Muscle of leg (tissue), 11 donors: ENCODE results near the gene ZCCHC10. TPM values are rescaled to one million over a fixed set of nuclear protein-coding genes. Genes with fewer than 3 reads are reported as not detected.
"Not testable (repeated sequence)": the region's sequence is repeated elsewhere in the genome, so short reads cannot be mapped to it uniquely, and the experiment has no call there.

Experiments
- DNase-seq: peaks from one replicate; pipeline ENCODE4 v3.0.0; 2013
- H3K27ac ChIP-seq: one replicate; pipeline ENCODE4 v1.5.1; 2013; ENCODE audit warnings: mild to moderate bottlenecking, low read length, control low read depth
- H3K27me3 ChIP-seq: one replicate; pipeline ENCODE4 v1.6.1; 2013; ENCODE audit warnings: low read length; ENCODE audit not compliant: control insufficient read depth, insufficient read depth
- H3K36me3 ChIP-seq: one replicate; pipeline ENCODE4 v1.6.1; 2013; ENCODE audit warnings: low read length; ENCODE audit not compliant: control insufficient read depth, insufficient read depth
- H3K4me1 ChIP-seq: one replicate; pipeline ENCODE4 v1.6.1; 2013; ENCODE audit warnings: low read length; ENCODE audit not compliant: control insufficient read depth, insufficient read depth
- H3K4me3 ChIP-seq: one replicate; pipeline ENCODE4 v1.5.1; 2013; ENCODE audit warnings: low read length, control low read depth
- H3K9me3 ChIP-seq: replicated peaks from 2 replicates; pipeline ENCODE4 v1.6.1; 2013; ENCODE audit warnings: low read depth, low read length; ENCODE audit not compliant: control insufficient read depth
- WGBS: methylation state at CpG from one replicate; pipeline ENCODE4 v1.1.5; 2013; ENCODE audit warnings: missing lambda C conversion rate; ENCODE audit not compliant: insufficient coverage; 5-methylcytosine and 5-hydroxymethylcytosine counted together
- polyA plus RNA-seq, 8 donors: library from polyadenylated mRNA; unstranded; fragments of 120-200 nt; gene quantifications; one replicate each; pipeline versions ENCODE4 v1.2.1 to v1.2.3, GENCODE V29; 2013; ENCODE audit warnings: inconsistent platforms in 1 of 8, low replicate concordance in 1 of 8; ENCODE audit not compliant: insufficient read length in 8 of 8, insufficient read depth in 1 of 8
- total RNA-seq: library from RNA; stranded (reverse); fragments of 120-200 nt; gene quantifications from one replicate; pipeline ENCODE4 v1.2.4, GENCODE V29; 2013

Gene ZCCHC10
- total and polyA plus RNA-seq, 9 donors, result 11.6 to 28.0 (median 22.6) TPM

GRCh38 chr5:133026664-133027153 lies 360 bp upstream of the ZCCHC10 start:
- DNase-seq, result no peak
- Histone ChIP-seq H3K27ac (peak overlapping the region; percentile 72), H3K4me3 (peak overlapping the region; percentile 41), H3K9me3 (no peaks in the 10 kb centered on the region), H3K36me3 (peaks cover 3% of the 10 kb centered on the region), H3K4me1 (peaks cover 7% of the 10 kb centered on the region), H3K27me3 (no peaks in the 10 kb centered on the region)
- WGBS, result 0% methylated on average over 10 of the region's 15 CpGs

GRCh38 chr5:133019471-133019870 lies 6.9 kb downstream of the ZCCHC10 start:
- H3K9me3 ChIP-seq, H3K27me3 ChIP-seq, H3K27ac ChIP-seq, DNase-seq, H3K4me1 ChIP-seq, H3K4me3 ChIP-seq: not testable (repeated sequence)
- WGBS, result 100% methylated on average over 2 of the region's 7 CpGs
- peaks cover 21% of the 10 kb centered on the region for H3K36me3 ChIP-seq

GRCh38 chr5:133017964-133018363 lies 8.4 kb downstream of the ZCCHC10 start:
- H3K4me3 ChIP-seq, result no peak overlapping the region
- H3K36me3 ChIP-seq, result peaks cover 21% of the 10 kb centered on the region
- no peak for DNase-seq
- 100% methylated on average over 3 of the region's 4 CpGs for WGBS
- no peaks in the 10 kb centered on the region for H3K9me3 ChIP-seq
- H3K4me1 ChIP-seq, result no peaks in the 10 kb centered on the region
- no peak overlapping the region for H3K27ac ChIP-seq
- H3K27me3 ChIP-seq, result no peaks in the 10 kb centered on the region

DNA sequence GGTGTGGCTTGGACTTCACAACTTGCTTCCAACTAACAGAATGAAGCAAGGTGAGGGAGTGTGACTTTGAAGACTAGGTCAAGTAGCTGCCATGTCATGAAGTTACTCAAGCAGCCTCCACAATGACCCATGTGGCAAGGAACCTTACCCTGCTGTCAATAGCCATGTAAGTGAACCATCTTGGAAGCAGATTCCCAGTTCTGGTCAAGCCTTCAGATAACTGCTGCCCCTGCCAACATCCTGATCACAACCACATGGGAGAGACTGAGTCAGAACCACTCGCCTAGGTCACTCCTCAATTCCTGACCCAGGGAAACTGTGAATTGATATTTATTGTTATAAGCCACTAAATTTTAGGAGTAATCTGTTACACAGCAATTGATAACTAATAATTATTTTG lies 10.9 kb downstream of the ZCCHC10 start:
- Histone ChIP-seq H3K4me1 (no peaks in the 10 kb centered on the region), H3K36me3 (peaks cover 18% of the 10 kb centered on the region), H3K9me3 (no peaks in the 10 kb centered on the region), H3K27me3 (no peaks in the 10 kb centered on the region), H3K4me3 (no peak overlapping the region), H3K27ac (no peak overlapping the region)
- no peak for DNase-seq
- no CpG with 5 or more reads among the region's 1 CpG for WGBS

DNA sequence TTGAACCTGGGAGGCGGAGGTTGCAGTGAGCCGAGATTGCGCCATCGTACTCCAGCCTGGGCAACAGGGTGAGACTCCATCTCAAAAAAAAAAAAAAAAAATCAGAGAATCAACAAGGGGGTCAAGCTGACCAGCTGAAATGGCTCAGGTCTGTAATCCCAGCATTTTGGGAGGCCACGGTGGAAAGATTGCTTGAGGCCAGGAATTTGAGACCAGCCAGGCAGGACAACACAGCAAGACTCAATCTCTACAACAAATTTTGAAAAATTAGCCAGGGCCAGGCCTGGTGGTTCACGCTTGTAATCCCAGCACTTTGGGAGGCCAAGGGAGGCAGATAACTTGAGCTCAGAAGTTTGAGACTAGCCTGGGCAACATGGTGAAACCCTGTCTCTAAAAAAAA lies 17.9 kb downstream of the ZCCHC10 start:
- H3K36me3 ChIP-seq, H3K27ac ChIP-seq, H3K4me3 ChIP-seq, H3K27me3 ChIP-seq, H3K4me1 ChIP-seq, H3K9me3 ChIP-seq, DNase-seq: not testable (repeated sequence)
- WGBS, result 86% methylated on average over 1 of the region's 6 CpGs

- peaks cover 11% of the 10 kb centered on the region for H3K36me3 ChIP-seq
- WGBS, result no CpG with 5 or more reads among the region's 1 CpG
- H3K4me1 ChIP-seq, result no peaks in the 10 kb centered on the region
- DNase-seq, result no peak
- H3K9me3 ChIP-seq, result no peaks in the 10 kb centered on the region
- no peak overlapping the region for H3K27ac ChIP-seq
- no peak overlapping the region for H3K4me3 ChIP-seq
- H3K27me3 ChIP-seq, result no peaks in the 10 kb centered on the region
Measured at GRCh38 chr5:133006653-133007052, 19.7 kb downstream of the ZCCHC10 start.

DNA sequence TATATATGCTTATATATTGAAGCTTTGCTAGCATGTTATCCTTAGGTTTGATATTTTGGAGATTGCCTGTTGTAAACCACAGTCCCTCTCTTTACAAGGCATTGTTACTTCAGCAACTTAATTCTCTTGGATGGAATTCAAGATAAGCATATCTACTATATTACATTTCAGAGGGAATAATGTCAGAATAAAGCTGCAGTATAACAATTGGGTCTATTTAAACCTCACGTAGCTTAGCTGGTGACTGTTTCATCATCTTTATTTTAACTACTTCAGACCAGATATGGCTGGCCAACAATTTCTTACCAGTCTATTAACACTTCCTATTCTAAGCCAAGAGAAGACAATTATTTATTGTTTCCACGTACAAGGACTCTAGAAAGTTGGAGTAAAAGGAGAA lies 27.1 kb downstream of the ZCCHC10 start:
- Histone ChIP-seq H3K4me3 (no peak overlapping the region), H3K27ac (no peak overlapping the region), H3K36me3 (peaks cover 11% of the 10 kb centered on the region), H3K9me3 (no peaks in the 10 kb centered on the region), H3K27me3 (no peaks in the 10 kb centered on the region), H3K4me1 (no peaks in the 10 kb centered on the region)
- DNase-seq, result no peak
- whole genome bisulfite sequencing, result no CpG with 5 or more reads among the region's 2 CpGs

- H3K27me3 ChIP-seq, result no peaks in the 10 kb centered on the region
- H3K4me1 ChIP-seq, result no peaks in the 10 kb centered on the region
- H3K4me3 ChIP-seq, result no peak overlapping the region
- H3K27ac ChIP-seq, result no peak overlapping the region
- peaks cover 8% of the 10 kb centered on the region for H3K36me3 ChIP-seq
- no peaks in the 10 kb centered on the region for H3K9me3 ChIP-seq
- no peak for DNase-seq
- WGBS, result no CpG with 5 or more reads among the region's 2 CpGs
Measured at GRCh38 chr5:132998556-132998955, 27.8 kb downstream of the ZCCHC10 start.

DNA sequence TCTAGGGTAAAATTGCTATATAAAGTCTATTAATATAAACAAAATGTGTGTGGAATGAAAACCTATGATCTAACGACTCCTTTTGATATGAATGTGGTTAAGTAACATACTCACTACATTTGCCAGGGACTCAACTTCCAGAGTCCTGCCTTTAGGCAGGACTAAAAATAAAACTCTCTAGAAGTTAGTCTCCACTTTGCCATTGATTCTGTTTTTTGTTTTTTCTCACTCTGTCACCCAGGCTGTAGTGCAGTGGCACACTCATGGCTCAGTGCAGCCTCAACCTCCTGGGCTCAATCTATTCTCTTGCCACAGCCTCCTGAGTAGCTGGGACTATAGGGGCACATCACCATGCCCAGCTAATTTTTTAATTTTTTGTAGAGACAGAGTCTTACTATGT lies 30.0 kb downstream of the ZCCHC10 start:
- Histone ChIP-seq H3K27ac (no peak overlapping the region), H3K4me1 (no peaks in the 10 kb centered on the region), H3K4me3 (no peak overlapping the region), H3K9me3 (no peaks in the 10 kb centered on the region), H3K36me3 (no peaks in the 10 kb centered on the region), H3K27me3 (no peaks in the 10 kb centered on the region)
- WGBS, result no CpG with 5 or more reads among the region's 1 CpG
- DNase-seq, result no peak

DNA sequence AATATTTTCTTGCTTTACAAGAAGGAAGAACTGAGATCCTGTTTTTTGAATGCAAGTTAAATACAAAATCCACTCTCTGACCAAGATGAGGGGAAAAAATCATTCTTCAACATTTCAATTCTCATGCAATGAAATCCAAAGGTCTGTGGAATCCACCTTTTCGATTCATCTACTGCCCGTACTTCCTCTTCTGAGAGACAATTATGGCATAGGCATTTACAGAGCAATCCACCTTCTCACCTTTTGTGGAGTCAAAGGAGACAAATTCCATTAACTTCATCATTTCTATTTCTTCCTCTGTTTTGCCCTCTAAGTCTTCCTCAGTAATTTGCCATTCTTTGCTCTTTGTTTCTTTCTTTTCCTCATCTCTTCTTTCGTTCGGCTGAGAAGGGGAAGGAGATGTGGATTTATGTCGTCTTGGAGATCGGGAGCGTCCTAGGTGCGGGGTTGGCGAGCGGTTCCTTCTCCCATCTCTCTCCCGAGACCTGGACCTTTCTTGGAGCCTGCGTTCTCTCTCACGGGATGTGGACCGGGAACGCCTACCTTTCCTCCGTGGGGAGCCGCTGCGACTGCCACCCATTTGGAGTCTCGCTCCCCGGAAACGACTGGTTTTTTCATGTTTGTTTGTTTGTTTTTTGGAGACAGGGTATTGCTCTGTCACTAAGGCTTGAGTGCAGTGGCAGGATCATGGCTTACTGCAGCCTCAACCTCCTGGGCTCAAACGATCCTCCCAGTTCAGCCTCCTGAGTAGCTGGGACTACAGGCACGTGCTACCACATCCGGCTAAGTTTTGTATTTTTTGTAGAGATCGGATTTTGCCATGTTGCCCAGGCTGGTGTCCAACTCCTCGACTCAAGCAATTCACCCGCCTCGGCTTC lies 38.6 kb downstream of the ZCCHC10 start:
- no peak for DNase-seq
- WGBS, result 93% methylated on average over 14 of the region's 28 CpGs
- H3K4me3 ChIP-seq, result no peak overlapping the region
- no peaks in the 10 kb centered on the region for H3K9me3 ChIP-seq
- no peaks in the 10 kb centered on the region for H3K4me1 ChIP-seq
- no peaks in the 10 kb centered on the region for H3K36me3 ChIP-seq
- no peak overlapping the region for H3K27ac ChIP-seq
- H3K27me3 ChIP-seq, result no peaks in the 10 kb centered on the region
